GM12873 (cell line): ENCODE results near the gene C20orf96.

ENCODE experiments used
- TF ChIP-seq, protein P1 (sequence below): IDR thresholded peaks from 2 replicates; pipeline ENCODE4 v1.5.1; 2012; ENCODE audit warnings: low read depth, mild to moderate bottlenecking, moderate library complexity, low read length, control low read depth; ENCODE audit not compliant: insufficient read depth; ENCODE audit errors: missing control alignments

C20orf96 gene

DNA sequence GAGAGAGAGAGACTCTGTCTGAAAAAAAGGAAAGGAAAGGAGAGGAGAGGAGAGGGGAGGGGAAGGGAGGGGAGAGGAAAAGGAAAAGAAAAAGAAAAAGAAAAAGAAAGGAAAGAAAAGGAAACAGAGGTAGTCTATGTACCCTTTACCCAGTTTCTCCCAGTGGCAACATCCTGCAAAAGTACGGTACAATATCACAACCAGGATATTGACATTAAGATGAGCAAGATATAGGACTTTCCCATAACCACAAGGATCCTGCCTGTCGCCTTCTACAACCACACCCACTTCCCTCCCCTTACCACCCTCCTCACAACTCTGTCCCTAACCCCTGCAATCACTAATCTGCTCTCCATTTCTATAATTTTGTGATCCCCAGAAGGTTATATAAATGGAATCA is 4.0 kb downstream of the C20orf96 start:
- TF ChIP-seq, protein P1, sequence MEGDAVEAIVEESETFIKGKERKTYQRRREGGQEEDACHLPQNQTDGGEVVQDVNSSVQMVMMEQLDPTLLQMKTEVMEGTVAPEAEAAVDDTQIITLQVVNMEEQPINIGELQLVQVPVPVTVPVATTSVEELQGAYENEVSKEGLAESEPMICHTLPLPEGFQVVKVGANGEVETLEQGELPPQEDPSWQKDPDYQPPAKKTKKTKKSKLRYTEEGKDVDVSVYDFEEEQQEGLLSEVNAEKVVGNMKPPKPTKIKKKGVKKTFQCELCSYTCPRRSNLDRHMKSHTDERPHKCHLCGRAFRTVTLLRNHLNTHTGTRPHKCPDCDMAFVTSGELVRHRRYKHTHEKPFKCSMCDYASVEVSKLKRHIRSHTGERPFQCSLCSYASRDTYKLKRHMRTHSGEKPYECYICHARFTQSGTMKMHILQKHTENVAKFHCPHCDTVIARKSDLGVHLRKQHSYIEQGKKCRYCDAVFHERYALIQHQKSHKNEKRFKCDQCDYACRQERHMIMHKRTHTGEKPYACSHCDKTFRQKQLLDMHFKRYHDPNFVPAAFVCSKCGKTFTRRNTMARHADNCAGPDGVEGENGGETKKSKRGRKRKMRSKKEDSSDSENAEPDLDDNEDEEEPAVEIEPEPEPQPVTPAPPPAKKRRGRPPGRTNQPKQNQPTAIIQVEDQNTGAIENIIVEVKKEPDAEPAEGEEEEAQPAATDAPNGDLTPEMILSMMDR, result no peak

DNA sequence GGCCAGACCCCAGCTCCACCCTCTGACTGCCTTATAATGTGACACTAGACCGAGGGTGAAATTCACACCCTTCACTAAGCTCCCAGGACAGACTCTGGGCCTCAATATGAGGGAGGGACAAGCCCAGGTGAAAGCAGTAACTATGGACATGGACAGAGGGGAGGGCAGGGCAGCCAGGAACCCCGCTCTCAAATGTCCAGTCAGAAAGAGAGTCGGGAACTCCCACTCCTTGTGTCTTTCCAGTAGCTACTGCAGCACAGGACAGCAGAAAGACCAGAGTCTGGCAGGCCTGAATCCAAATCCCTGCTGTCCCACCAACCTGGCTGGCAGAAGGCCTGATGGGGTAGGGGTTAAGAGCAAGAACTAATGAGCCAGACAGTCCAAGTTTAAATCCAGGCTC is 6.4 kb downstream of the C20orf96 start:
- TF ChIP-seq, protein P1, result no peak

DNA sequence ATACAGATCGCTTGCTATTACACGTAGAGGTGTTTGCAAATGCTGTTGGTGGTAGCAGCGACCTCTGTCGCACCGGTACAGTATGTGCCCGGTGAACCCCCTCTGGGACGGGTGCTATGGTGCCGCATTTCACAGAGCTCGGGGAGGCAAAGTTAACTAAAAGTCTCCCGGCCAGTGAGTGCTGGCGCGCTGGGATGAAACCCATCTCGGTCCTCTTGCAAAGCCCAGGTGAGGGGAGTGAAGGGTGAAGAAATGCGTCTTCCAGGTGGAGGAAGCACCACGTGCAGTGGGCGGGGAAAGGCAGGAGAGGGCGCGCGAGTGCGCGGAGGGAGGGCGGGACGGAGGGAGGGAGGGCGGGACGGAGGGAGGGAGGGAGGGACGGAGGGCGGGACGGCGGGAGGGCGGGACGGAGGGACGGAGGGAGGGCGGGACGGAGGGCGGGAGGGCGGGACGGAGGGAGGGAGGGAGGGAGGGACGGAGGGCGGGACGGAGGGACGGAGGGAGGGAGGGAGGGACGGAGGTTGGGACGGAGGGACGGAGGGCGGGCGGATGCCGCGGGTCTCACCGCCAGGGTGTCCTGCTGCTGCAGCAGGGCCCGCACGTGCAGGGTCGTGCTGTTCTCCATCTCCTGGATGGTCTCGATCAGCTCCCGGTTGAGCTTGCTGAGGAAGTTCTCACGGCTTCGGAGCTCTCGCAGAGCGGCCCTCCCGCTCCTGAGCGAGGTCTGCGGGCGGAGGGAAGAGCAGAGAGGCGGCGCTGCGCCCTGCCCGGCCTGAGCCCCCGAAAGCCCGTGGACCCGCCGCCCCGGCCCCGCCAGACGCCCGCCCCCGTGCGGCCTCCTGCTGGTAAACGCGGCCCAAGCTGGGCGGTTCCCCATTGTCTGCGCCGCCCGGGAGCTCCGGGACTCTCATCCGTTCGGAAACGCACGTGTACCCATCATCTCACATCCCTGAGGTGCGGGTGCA is 11.7 kb downstream of the C20orf96 start:
- TF ChIP-seq, protein P1, result no peak

DNA sequence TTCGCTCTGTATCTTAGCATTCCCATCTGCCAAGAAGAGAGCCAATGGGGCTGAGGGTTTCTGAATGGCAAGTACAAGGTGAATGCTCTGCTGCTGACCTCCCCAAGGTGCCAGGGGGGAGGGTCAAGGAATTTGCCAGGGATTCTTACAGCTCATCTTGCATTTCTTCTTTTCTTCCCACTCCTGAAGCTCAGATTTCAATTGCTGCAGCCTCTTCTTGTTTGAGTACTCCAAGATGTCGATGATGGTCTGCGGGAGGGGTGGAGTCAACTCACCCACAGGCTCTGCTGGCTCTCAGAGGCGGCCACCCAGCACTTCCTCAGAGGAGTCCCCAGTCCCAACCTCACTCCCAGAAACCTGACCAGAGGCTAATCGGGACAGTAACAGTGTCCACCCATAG is 12.4 kb downstream of the C20orf96 start:
- TF ChIP-seq, protein P1, result no peak

DNA sequence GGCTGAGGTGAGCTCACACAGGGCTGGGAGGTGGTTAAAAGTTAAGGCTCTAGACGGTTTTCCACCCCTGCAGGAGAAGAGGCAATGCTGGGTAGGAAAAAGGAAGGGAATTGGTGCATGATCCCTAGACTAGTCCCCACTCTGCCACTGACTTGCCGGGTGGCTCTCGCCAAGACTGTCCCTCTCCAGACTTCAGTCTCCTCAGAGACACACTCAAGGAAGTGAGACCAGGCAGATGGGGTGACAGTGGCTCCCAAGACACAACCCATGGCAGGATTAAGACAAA is 13.1 kb downstream of the C20orf96 start:
- TF ChIP-seq, protein P1, result no peak

DNA sequence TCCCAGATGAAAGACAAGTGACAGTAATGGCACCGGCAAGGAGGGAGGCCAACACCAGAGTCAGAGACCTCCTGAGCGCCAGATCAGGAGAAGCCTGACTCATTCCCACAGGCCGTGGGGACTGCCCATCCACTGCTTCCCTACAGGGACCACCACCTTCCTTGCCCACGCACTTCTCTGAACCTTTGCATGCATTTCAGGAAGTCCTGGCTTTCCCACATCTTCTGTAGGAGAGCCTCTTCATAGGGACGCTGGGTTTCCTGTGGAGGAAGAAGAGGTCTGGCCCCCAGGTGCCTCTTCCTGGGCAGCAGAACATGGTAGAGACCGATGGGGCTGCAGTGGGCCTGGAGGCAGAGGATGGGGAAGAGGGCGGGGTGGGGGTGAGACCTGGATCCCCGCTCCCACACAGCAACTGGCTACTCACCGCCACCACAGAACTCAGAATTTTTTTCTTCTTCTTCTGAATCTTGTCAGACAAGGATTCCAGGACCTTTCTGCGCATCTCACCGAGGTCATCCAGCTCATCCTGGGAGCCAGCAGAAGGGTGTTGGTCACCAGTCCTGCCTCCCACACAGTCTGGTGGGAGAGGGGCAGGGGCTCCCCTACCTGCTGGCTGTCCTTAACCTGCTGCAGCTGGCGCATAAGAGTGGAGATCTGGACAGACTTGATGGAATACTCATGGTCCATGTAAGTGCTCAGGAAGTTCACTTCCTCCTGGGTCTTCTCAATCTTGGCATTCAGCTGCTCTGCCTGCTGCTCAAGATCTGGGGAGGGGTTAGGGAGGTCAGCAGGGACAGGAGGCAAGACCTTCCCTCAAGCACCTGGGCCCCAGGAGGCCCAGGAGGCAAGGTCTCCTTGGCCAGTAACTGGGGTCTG is 13.7 kb downstream of the C20orf96 start:
- TF ChIP-seq, protein P1, result no peak

DNA sequence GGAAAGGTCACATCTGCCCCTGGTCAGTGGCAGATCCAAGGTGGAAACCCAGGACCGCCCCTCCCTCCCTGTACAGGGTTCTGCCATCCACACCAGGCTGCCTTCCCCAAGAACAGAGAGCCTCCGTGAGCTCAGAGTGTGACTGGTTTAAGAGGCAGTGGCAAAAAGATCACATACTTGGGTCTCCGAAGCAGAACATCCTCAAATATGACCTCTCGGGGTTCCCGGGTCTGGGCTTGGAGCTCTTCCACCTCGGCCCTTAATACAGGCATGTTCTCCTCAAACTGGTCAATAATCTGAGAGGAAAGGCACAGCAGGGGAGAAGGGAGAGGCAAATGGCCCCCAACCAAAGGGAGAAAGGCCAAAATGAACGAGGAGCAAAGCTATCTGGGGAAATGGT is 14.8 kb downstream of the C20orf96 start:
- TF ChIP-seq, protein P1, result no peak
